SU-DHL-6 (cell line): Measurements from ENCODE around the gene CPED1.

ENCODE experiments used
- CTCF ChIP-seq: fragments of 200-600 bp; sonication (generic); IDR thresholded peaks from one replicate; pipeline ENCODE4 v1.5.1; 2017; ENCODE audit warnings: antibody characterized with exemption, mild to moderate bottlenecking, low read length, moderate library complexity; ENCODE audit not compliant: insufficient read depth, poor library complexity, severe bottlenecking
- EZH2phosphoT487 ChIP-seq: fragments of 200-600 bp; sonication (generic), shearing (Covaris generic); conservative IDR thresholded peaks from 2 replicates; pipeline ENCODE4 v1.6.1; 2018; ENCODE audit warnings: mild to moderate bottlenecking, antibody characterized with exemption, low read length, moderate library complexity, mixed read lengths

- TF ChIP-seq CTCF (no peak), EZH2phosphoT487 (no peak)
Measured at GRCh38 chr7:121180436-121181063, 192.0 kb downstream of the CPED1 start.
